Measurements from ENCODE around the gene ZNF683.
A peak's percentile ranks its signal among the peaks of the same experiment; 100 is the strongest.

The ZNF683 gene

GRCh38 chr1:26357121-26357602, 15.4 kb downstream of the ZNF683 start:
- DNase-seq: no peak

GRCh38 chr1:26356106-26356505, 16.4 kb downstream of the ZNF683 start:
- DNase-seq: no peak

- no peak for DNase-seq
These were observed 17.6 kb downstream of the ZNF683 start for GRCh38 chr1:26354972-26355371.

- no peak for DNase-seq
These were observed 18.4 kb downstream of the ZNF683 start, which contains the start of gene CRYBG2 for GRCh38 chr1:26353976-26354820. CRYBG2 (minus strand) TSS chr1:26354130; CDS start chr1:26346657, 7,473 bp downstream.

- no peak for DNase-seq
These were observed 19.2 kb downstream of the ZNF683 start for GRCh38 chr1:26353210-26353859.

- DNase-seq: no peak
These were observed 20.2 kb downstream of the ZNF683 start for GRCh38 chr1:26352338-26352679.

- DNase-seq: no peak
These were observed 20.8 kb downstream of the ZNF683 start for GRCh38 chr1:26351590-26352337.

GRCh38 chr1:26350701-26351589, 21.6 kb downstream of the ZNF683 start:
- no peak for DNase-seq

- no peak for DNase-seq
These were observed 22.2 kb downstream of the ZNF683 start for GRCh38 chr1:26350343-26350700.

GRCh38 chr1:26349877-26350244, 22.7 kb downstream of the ZNF683 start:
- DNase-seq: no peak

- DNase-seq: no peak
These were observed 23.2 kb downstream of the ZNF683 start for GRCh38 chr1:26349188-26349876.

GRCh38 chr1:26346274-26347033, 26.1 kb downstream of the ZNF683 start:
- no peak for DNase-seq

- DNase-seq: no peak
These were observed 26.8 kb downstream of the ZNF683 start for GRCh38 chr1:26345718-26346117.

- no peak for DNase-seq
These were observed 28.2 kb downstream of the ZNF683 start for GRCh38 chr1:26344147-26344920.

GRCh38 chr1:26340047-26340481, 32.5 kb downstream of the ZNF683 start:
- DNase-seq: no peak

GRCh38 chr1:26338670-26339069, 33.9 kb downstream of the ZNF683 start:
- no peak for DNase-seq

- DNase-seq: no peak
These were observed 34.9 kb downstream of the ZNF683 start for GRCh38 chr1:26337625-26338024.

GRCh38 chr1:26337206-26337535, 35.4 kb downstream of the ZNF683 start:
- DNase-seq: no peak

- peak; percentile 81 for DNase-seq
These were observed 35.9 kb downstream of the ZNF683 start for GRCh38 chr1:26336477-26337205.

All from stimulated activated CD4-positive, alpha-beta T cell treated with anti-CD3 and anti-CD28 coated beads, Interleukin-4, amount 100 ng/mL, for 24 hours (primary cell).